GM23338 (cell line): ENCODE measurements around the gene TUBGCP4.

Experiments used
- EZH2 ChIP-seq: fragments of 200-600 bp; sonication (generic); IDR thresholded peaks from one replicate; pipeline ENCODE4 v1.8.0; 2017; ENCODE audit warnings: antibody characterized with exemption, mild to moderate bottlenecking, low read depth; ENCODE audit not compliant: unreplicated experiment
- ZNF114 ChIP-seq: fragments of 250-450 bp; sonication (Bioruptor Pico); IDR thresholded peaks from 2 replicates; pipeline ENCODE4 v1.5.0; 2020; ENCODE audit warnings: mild to moderate bottlenecking, moderate library complexity
- TF ChIP-seq, protein P1 (sequence below): IDR thresholded peaks from one replicate; pipeline ENCODE4 v1.6.1; 2018; ENCODE audit warnings: antibody characterized with exemption; ENCODE audit not compliant: unreplicated experiment

- TF ChIP-seq ZNF114 (CRISPR knock-in tag) = no peak
- TF ChIP-seq, protein P1, sequence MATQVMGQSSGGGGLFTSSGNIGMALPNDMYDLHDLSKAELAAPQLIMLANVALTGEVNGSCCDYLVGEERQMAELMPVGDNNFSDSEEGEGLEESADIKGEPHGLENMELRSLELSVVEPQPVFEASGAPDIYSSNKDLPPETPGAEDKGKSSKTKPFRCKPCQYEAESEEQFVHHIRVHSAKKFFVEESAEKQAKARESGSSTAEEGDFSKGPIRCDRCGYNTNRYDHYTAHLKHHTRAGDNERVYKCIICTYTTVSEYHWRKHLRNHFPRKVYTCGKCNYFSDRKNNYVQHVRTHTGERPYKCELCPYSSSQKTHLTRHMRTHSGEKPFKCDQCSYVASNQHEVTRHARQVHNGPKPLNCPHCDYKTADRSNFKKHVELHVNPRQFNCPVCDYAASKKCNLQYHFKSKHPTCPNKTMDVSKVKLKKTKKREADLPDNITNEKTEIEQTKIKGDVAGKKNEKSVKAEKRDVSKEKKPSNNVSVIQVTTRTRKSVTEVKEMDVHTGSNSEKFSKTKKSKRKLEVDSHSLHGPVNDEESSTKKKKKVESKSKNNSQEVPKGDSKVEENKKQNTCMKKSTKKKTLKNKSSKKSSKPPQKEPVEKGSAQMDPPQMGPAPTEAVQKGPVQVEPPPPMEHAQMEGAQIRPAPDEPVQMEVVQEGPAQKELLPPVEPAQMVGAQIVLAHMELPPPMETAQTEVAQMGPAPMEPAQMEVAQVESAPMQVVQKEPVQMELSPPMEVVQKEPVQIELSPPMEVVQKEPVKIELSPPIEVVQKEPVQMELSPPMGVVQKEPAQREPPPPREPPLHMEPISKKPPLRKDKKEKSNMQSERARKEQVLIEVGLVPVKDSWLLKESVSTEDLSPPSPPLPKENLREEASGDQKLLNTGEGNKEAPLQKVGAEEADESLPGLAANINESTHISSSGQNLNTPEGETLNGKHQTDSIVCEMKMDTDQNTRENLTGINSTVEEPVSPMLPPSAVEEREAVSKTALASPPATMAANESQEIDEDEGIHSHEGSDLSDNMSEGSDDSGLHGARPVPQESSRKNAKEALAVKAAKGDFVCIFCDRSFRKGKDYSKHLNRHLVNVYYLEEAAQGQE = no peak
- no peak for TF ChIP-seq EZH2
Measured at GRCh38 chr15:43434446-43434845, 63.5 kb downstream of the TUBGCP4 start.
